Lower leg skin (tissue), 4 donors: Measurements from ENCODE around the gene NUP214. TPM values are rescaled to one million over a fixed set of nuclear protein-coding genes. Genes with fewer than 3 reads are reported as not detected.

Experiments used
- DNase-seq, 2 donors: peaks; one replicate each; pipeline ENCODE4 v3.0.0-alpha.2; 2019; ENCODE audit warnings: low spot score in 2 of 2
- H3K4me3 ChIP-seq: fragments of 200-600 bp; sonication (generic); 2 replicates; pipeline ENCODE4 v1.5.1; 2017; ENCODE audit warnings: mild to moderate bottlenecking, low read depth; ENCODE audit not compliant: poor library complexity, severe bottlenecking
- CTCF ChIP-seq, 3 donors: fragments of 450-650 bp; IDR thresholded peaks; one replicate each; pipeline ENCODE4 v1.5.1; 2016; ENCODE audit warnings: antibody characterized with exemption in 3 of 3, mild to moderate bottlenecking in 3 of 3, moderate library complexity in 2 of 3
- POLR2A ChIP-seq, 2 donors: fragments of 450-650 bp; IDR thresholded peaks; one replicate each; pipeline ENCODE4 v1.6.1; 2016 to 2017; ENCODE audit warnings: antibody characterized with exemption in 2 of 2, mild to moderate bottlenecking in 1 of 2, moderate library complexity in 1 of 2
- WGBS, 2 donors: methylation state at CpG; one replicate each; pipeline ENCODE4 v1.1.5; 2018; 5-methylcytosine and 5-hydroxymethylcytosine counted together
- intact Hi-C: fragments of 100-400 bp; cut with DNase I; formaldehyde crosslinking; loops from one replicate; pipeline ENCODE4 v1.15.0; 2023; ENCODE audit warnings: low total_unique reads
- total RNA-seq, 4 donors: library from RNA; depleted of rRNA; stranded (reverse); fragments of >200 nt; gene quantifications; one replicate each; pipeline ENCODE4 v1.1.0, GENCODE V29; 2016

Gene NUP214
- total RNA-seq, 4 donors from 2014 or later: 33.8 to 64.4 (median 39.8) TPM

GRCh38 chr9:131126059-131126426 lies 657 bp downstream of the NUP214 start:
- no peak for DNase-seq
- H3K4me3 ChIP-seq: peak overlapping the region; percentile 100
- WGBS, 2 donors: 0 to 1% methylated on average over 11 of the region's 11 CpGs
- TF ChIP-seq CTCF (IDR thresholded peaks at IDR 0.05) (no peak), POLR2A (IDR thresholded peaks at IDR 0.05) (no peak)
- intact Hi-C loops: no loop called here

GRCh38 chr9:131129183-131129582 lies 3.8 kb downstream of the NUP214 start:
- no peak overlapping the region for H3K4me3 ChIP-seq
- TF ChIP-seq CTCF (IDR thresholded peaks at IDR 0.05): no peak
- TF ChIP-seq POLR2A (IDR thresholded peaks at IDR 0.05): no peak
- DNase-seq: no peak
- intact Hi-C loops: no loop called here
- WGBS, 2 donors: 78 to 84% methylated on average over 3 of the region's 3 CpGs

GRCh38 chr9:131138676-131139075 lies 13.3 kb downstream of the NUP214 start:
- H3K4me3 ChIP-seq: no peak overlapping the region
- DNase-seq: no peak
- TF ChIP-seq POLR2A (IDR thresholded peaks at IDR 0.05) (no peak), CTCF (IDR thresholded peaks at IDR 0.05) (no peak)
- 90 to 96% methylated on average over 2 of the region's 2 CpGs for WGBS, 2 donors
- intact Hi-C loops: no loop called here

- intact Hi-C loops: no loop called here
- TF ChIP-seq CTCF (IDR thresholded peaks at IDR 0.05) (no peak), POLR2A (IDR thresholded peaks at IDR 0.05) (no peak)
- WGBS, 2 donors: 96% methylated on average over 4 of the region's 4 CpGs
- DNase-seq: no peak
- no peak overlapping the region for H3K4me3 ChIP-seq
Observed at GRCh38 chr9:131140112-131140511, 14.7 kb downstream of the NUP214 start.

GRCh38 chr9:131140550-131140949 lies 15.2 kb downstream of the NUP214 start:
- WGBS, 2 donors: 91 to 97% methylated on average over 3 of the region's 3 CpGs
- no peak for TF ChIP-seq POLR2A (IDR thresholded peaks at IDR 0.05)
- TF ChIP-seq CTCF (IDR thresholded peaks at IDR 0.05): no peak
- DNase-seq: no peak
- intact Hi-C loops: no loop called here
- no peak overlapping the region for H3K4me3 ChIP-seq

- WGBS, 2 donors: 89 to 91% methylated on average over 3 of the region's 3 CpGs
- TF ChIP-seq CTCF (IDR thresholded peaks at IDR 0.05): no peak
- TF ChIP-seq POLR2A (IDR thresholded peaks at IDR 0.05): no peak
- intact Hi-C loops: no loop called here
- H3K4me3 ChIP-seq: no peak overlapping the region
- no peak for DNase-seq
Observed at GRCh38 chr9:131142160-131142559, 16.8 kb downstream of the NUP214 start.
